Stimulated activated CD8-positive, alpha-beta memory T cell treated with anti-CD3 and anti-CD28 coated beads, Interleukin-15, amount 100 ng/mL, for 24 hours (primary cell): ENCODE data around the gene ERBB3.

ENCODE experiments used
- DNase-seq: peaks from one replicate; pipeline ENCODE4 v3.0.0-alpha.2; 2020; ENCODE audit warnings: low read depth

The ERBB3 gene

GRCh38 chr12:56080556-56081138, 682 bp downstream of the ERBB3 start:
- no peak for DNase-seq

- no peak for DNase-seq
Observed at GRCh38 chr12:56081393-56082347, 1.7 kb downstream of the ERBB3 start.

- no peak for DNase-seq
Observed at GRCh38 chr12:56082382-56082781, 2.4 kb downstream of the ERBB3 start.

- DNase-seq = no peak
Observed at GRCh38 chr12:56082967-56083366, 3.0 kb downstream of the ERBB3 start.

GRCh38 chr12:56084958-56085543, 5.1 kb downstream of the ERBB3 start:
- DNase-seq = no peak

GRCh38 chr12:56086096-56086495, 6.1 kb downstream of the ERBB3 start:
- DNase-seq = no peak

- no peak for DNase-seq
Observed at GRCh38 chr12:56086608-56087007, 6.6 kb downstream of the ERBB3 start.

GRCh38 chr12:56087220-56087619, 7.3 kb downstream of the ERBB3 start:
- no peak for DNase-seq

- no peak for DNase-seq
Observed at GRCh38 chr12:56097738-56098137, 17.8 kb downstream of the ERBB3 start.

GRCh38 chr12:56098592-56098991, 18.6 kb downstream of the ERBB3 start:
- no peak for DNase-seq

GRCh38 chr12:56099787-56100186, 19.8 kb downstream of the ERBB3 start:
- no peak for DNase-seq

GRCh38 chr12:56101045-56101444, 21.1 kb downstream of the ERBB3 start:
- no peak for DNase-seq

- DNase-seq = no peak
Observed at GRCh38 chr12:56102683-56103065, 22.7 kb downstream of the ERBB3 start.

GRCh38 chr12:56103066-56103711, 23.2 kb downstream of the ERBB3 start:
- no peak for DNase-seq

- peak; percentile 31 for DNase-seq
Observed at GRCh38 chr12:56103823-56104108, 23.8 kb downstream of the ERBB3 start.

GRCh38 chr12:56104109-56104814, 24.3 kb downstream of the ERBB3 start, which contains the start of gene PA2G4:
PA2G4 (plus strand) TSS chr12:56104559; CDS start chr12:56104738, 179 bp downstream.
- DNase-seq = peak; percentile 84

- peak; percentile 21 for DNase-seq
Observed at GRCh38 chr12:56104815-56105608, 25.0 kb downstream of the ERBB3 start.

- DNase-seq = no peak
Observed at GRCh38 chr12:56105609-56105902, 25.6 kb downstream of the ERBB3 start.

- DNase-seq = no peak
Observed at GRCh38 chr12:56107242-56107641, 27.3 kb downstream of the ERBB3 start.

- DNase-seq = no peak
Observed at GRCh38 chr12:56110571-56110970, 30.6 kb downstream of the ERBB3 start.

- no peak for DNase-seq
Observed at GRCh38 chr12:56114084-56114483, 34.1 kb downstream of the ERBB3 start.
